GM19351 (cell line): ENCODE measurements around the gene REEP6.

Experiments
- ATAC-seq: cut with Tn5 transposase; IDR thresholded peaks from one replicate; pipeline ENCODE4 v1.9.1; 2021; ENCODE audit warnings: mild to moderate bottlenecking, moderate library complexity; ENCODE audit not compliant: unreplicated experiment

REEP6 gene

GRCh38 chr19:1491114-1491848 is at the start of gene REEP6:
TSS of gene REEP6 (plus strand) at chr19:1491181. CDS start at chr19:1491270, 89 bp downstream.
- ATAC-seq = no peak

- no peak for ATAC-seq
These were observed 49.1 kb upstream of the REEP6 start for GRCh38 chr19:1441677-1442438.

GRCh38 chr19:1445185-1445931 is 45.6 kb upstream of the REEP6 start:
- no peak for ATAC-seq

- no peak for ATAC-seq
These were observed 44.9 kb upstream of the REEP6 start for GRCh38 chr19:1445932-1446712.

GRCh38 chr19:1446713-1447481 is 44.1 kb upstream of the REEP6 start:
- ATAC-seq = no peak

- no peak for ATAC-seq
These were observed 43.5 kb upstream of the REEP6 start for GRCh38 chr19:1447504-1447903.

GRCh38 chr19:1447944-1448343 is 43.0 kb upstream of the REEP6 start:
- ATAC-seq = no peak

- no peak for ATAC-seq
These were observed 41.2 kb upstream of the REEP6 start, which contains the start of gene APC2 for GRCh38 chr19:1449467-1450442. TSS of gene APC2 (plus strand) at chr19:1450121. CDS start at chr19:1453002, 2,881 bp downstream.

GRCh38 chr19:1450735-1451731 is 39.9 kb upstream of the REEP6 start:
- ATAC-seq = no peak

- ATAC-seq = no peak
These were observed 38.8 kb upstream of the REEP6 start for GRCh38 chr19:1451916-1452801.

- no peak for ATAC-seq
These were observed 38.0 kb upstream of the REEP6 start for GRCh38 chr19:1452802-1453524.

- ATAC-seq = no peak
These were observed 37.2 kb upstream of the REEP6 start for GRCh38 chr19:1453525-1454364.

- no peak for ATAC-seq
These were observed 36.0 kb upstream of the REEP6 start for GRCh38 chr19:1455002-1455335.

- no peak for ATAC-seq
These were observed 35.5 kb upstream of the REEP6 start for GRCh38 chr19:1455336-1456120.
